Cardiac fibroblast (primary cell): ENCODE results near the gene KRT82.

ENCODE experiments used
- DNase-seq, 2 donors: peaks; one replicate each; pipeline versions ENCODE4 v3.0.0 to v3.0.0-alpha.2; 2010; ENCODE audit warnings: low read depth in 2 of 2
- H3K4me3 ChIP-seq, 2 donors: replicated peaks in 1 of 2; 1 replicate in 1 of 2; 2 replicates in 1 of 2; pipeline ENCODE4 v1.5.1; 2011; ENCODE audit warnings: low read depth in 2 of 2, low read length in 2 of 2, mild to moderate bottlenecking in 2 of 2, moderate library complexity in 1 of 2
- TF ChIP-seq, protein P1 (sequence below): IDR thresholded peaks from one replicate; pipeline ENCODE4 v1.5.1; 2011; ENCODE audit warnings: low read depth, mild to moderate bottlenecking, low read length, inconsistent platforms

Gene KRT82

GRCh38 chr12:52402377-52402776 is 3.8 kb downstream of the KRT82 start:
- no peak overlapping the region for H3K4me3 ChIP-seq
- no peak for DNase-seq
- TF ChIP-seq, protein P1, sequence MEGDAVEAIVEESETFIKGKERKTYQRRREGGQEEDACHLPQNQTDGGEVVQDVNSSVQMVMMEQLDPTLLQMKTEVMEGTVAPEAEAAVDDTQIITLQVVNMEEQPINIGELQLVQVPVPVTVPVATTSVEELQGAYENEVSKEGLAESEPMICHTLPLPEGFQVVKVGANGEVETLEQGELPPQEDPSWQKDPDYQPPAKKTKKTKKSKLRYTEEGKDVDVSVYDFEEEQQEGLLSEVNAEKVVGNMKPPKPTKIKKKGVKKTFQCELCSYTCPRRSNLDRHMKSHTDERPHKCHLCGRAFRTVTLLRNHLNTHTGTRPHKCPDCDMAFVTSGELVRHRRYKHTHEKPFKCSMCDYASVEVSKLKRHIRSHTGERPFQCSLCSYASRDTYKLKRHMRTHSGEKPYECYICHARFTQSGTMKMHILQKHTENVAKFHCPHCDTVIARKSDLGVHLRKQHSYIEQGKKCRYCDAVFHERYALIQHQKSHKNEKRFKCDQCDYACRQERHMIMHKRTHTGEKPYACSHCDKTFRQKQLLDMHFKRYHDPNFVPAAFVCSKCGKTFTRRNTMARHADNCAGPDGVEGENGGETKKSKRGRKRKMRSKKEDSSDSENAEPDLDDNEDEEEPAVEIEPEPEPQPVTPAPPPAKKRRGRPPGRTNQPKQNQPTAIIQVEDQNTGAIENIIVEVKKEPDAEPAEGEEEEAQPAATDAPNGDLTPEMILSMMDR, result no peak

DNA sequence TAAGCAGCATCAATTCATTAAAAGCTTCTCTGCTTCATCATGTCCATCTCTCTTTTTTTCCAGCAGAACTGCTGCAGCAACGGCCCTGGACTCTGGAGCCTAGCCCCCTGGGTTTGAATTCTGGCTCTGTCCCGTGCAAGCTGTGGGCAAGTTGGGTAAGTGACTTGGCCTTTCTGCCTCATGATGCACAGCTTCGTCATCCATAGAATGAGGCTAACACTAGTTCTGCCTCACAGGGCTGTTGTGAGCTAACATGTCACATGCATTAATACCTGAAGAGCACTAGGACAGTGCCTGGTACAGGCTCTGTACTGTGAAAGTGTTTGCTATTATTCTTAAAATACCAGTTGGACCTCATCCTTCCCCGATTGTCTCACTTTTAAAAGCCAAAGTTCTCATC is 4.2 kb downstream of the KRT82 start:
- TF ChIP-seq, protein P1, result no peak
- H3K4me3 ChIP-seq, result no peak overlapping the region
- DNase-seq, result peak in 1 of 2 donors; percentile 28

- H3K4me3 ChIP-seq, result no peak overlapping the region
- TF ChIP-seq, protein P1, result no peak
- peak in 1 of 2 donors; percentile 28 for DNase-seq
Observed at GRCh38 chr12:52401526-52401925, 4.6 kb downstream of the KRT82 start.

DNA sequence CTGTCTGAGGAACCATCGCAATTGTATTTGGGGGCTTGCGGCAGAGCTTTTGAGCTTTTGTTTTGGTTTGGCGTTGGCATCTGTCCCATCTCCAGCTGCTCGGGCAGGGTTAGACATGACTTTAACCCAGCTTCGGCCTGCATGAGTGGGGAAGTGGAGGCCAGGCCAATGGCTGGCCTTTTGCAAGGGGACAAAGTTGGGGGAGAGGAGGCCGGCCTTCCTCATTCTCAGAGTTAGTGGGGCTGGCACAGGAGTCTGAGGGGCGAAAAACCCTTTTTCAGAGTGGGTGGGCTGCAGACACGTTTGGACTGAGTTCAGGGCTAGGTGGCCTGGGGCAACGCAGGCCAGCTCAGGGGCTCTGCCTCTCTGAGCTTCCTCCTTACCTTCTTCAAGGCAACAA is 5.2 kb downstream of the KRT82 start:
- H3K4me3 ChIP-seq, result no peak overlapping the region
- TF ChIP-seq, protein P1, result no peak
- no peak for DNase-seq

- DNase-seq, result no peak
- no peak overlapping the region for H3K4me3 ChIP-seq
- TF ChIP-seq, protein P1, result no peak
Observed at GRCh38 chr12:52399756-52400155, 6.4 kb downstream of the KRT82 start.

GRCh38 chr12:52398176-52398575 is 8.0 kb downstream of the KRT82 start:
- DNase-seq, result peak in 1 of 2 donors; percentile 25
- TF ChIP-seq, protein P1, result no peak
- no peak overlapping the region for H3K4me3 ChIP-seq

GRCh38 chr12:52396656-52397055 is 9.5 kb downstream of the KRT82 start:
- H3K4me3 ChIP-seq, result no peak overlapping the region
- TF ChIP-seq, protein P1, result no peak
- no peak for DNase-seq
